Activated CD4-positive, alpha-beta T cell treated with anti-CD3 and anti-CD28 coated beads for 24 hours (primary cell): ENCODE results near the gene VTI1A.

Source experiments
- DNase-seq, 2 donors: peaks; one replicate each; pipeline ENCODE4 v3.0.0-alpha.2; 2020; ENCODE audit warnings: low read depth in 2 of 2

The VTI1A gene

GRCh38 chr10:112507046-112507445 is 60.0 kb downstream of the VTI1A start:
- DNase-seq, result no peak

- DNase-seq, result no peak
These were observed 61.0 kb downstream of the VTI1A start for GRCh38 chr10:112507988-112508387.

GRCh38 chr10:112509558-112510291 is 62.7 kb downstream of the VTI1A start:
- no peak for DNase-seq

- DNase-seq, result no peak
These were observed 63.4 kb downstream of the VTI1A start for GRCh38 chr10:112510384-112510783.

GRCh38 chr10:112512294-112512693 is 65.3 kb downstream of the VTI1A start:
- DNase-seq, result no peak

- no peak for DNase-seq
These were observed 68.1 kb downstream of the VTI1A start for GRCh38 chr10:112515126-112515525.

GRCh38 chr10:112515852-112516251 is 68.8 kb downstream of the VTI1A start:
- DNase-seq, result no peak

- DNase-seq, result no peak
These were observed 70.4 kb downstream of the VTI1A start for GRCh38 chr10:112517451-112517862.

- no peak for DNase-seq
These were observed 72.2 kb downstream of the VTI1A start for GRCh38 chr10:112519133-112519761.

- no peak for DNase-seq
These were observed 73.9 kb downstream of the VTI1A start for GRCh38 chr10:112520914-112521313.

- no peak for DNase-seq
These were observed 77.6 kb downstream of the VTI1A start for GRCh38 chr10:112524641-112525040.

- no peak for DNase-seq
These were observed 78.2 kb downstream of the VTI1A start for GRCh38 chr10:112525200-112525599.

GRCh38 chr10:112526139-112526538 is 79.1 kb downstream of the VTI1A start:
- no peak for DNase-seq

- DNase-seq, result no peak
These were observed 79.9 kb downstream of the VTI1A start for GRCh38 chr10:112526906-112527305.

GRCh38 chr10:112528235-112528634 is 81.2 kb downstream of the VTI1A start:
- DNase-seq, result no peak

- no peak for DNase-seq
These were observed 84.4 kb downstream of the VTI1A start for GRCh38 chr10:112531421-112531820.

GRCh38 chr10:112532189-112532588 is 85.2 kb downstream of the VTI1A start:
- DNase-seq, result no peak

GRCh38 chr10:112532956-112533355 is 85.9 kb downstream of the VTI1A start:
- DNase-seq, result no peak

- DNase-seq, result no peak
These were observed 86.9 kb downstream of the VTI1A start for GRCh38 chr10:112533916-112534315.

GRCh38 chr10:112535531-112535951 is 88.5 kb downstream of the VTI1A start:
- no peak for DNase-seq

GRCh38 chr10:112536663-112537062 is 89.6 kb downstream of the VTI1A start:
- DNase-seq, result no peak

GRCh38 chr10:112538168-112538567 is 91.2 kb downstream of the VTI1A start:
- DNase-seq, result no peak

- no peak for DNase-seq
These were observed 92.3 kb downstream of the VTI1A start for GRCh38 chr10:112539340-112539739.
